ENCODE data around the gene GDF9. TPM values are rescaled to one million over a fixed set of nuclear protein-coding genes. Genes with fewer than 3 reads are reported as not detected.

GDF9 gene
- polyA plus RNA-seq, 1 experiment = 0.15 TPM

GRCh38 chr5:132895719-132896305 lies 29.5 kb upstream of the GDF9 start:
- no peaks in the 10 kb centered on the region for H3K27me3 ChIP-seq (ENCODE audit: control insufficient read depth, insufficient read depth, low read length)
- H3K27ac ChIP-seq (ENCODE audit: low read depth, low read length) = no peak overlapping the region
- no peaks in the 10 kb centered on the region for H3K9me3 ChIP-seq (ENCODE audit: control insufficient read depth, insufficient read depth, low read length)
- H3K4me3 ChIP-seq (ENCODE audit: low read depth, low read length) = no peak overlapping the region
- no peak for DNase-seq (ENCODE audit: low read depth, low spot score)
- ChIA-PET CTCF (interaction anchor here (1.4 kb wide), 1 partner anchor 13 kb away, joined by 5 read pairs; no protein-coding TSS in a partner anchor), POLR2A (no interaction called here)
- no peak for TF ChIP-seq CTCF (IDR thresholded peaks at IDR 0.05; ENCODE audit: low read depth, low read length)

- no peaks in the 10 kb centered on the region for H3K27me3 ChIP-seq (ENCODE audit: control insufficient read depth, insufficient read depth, low read length)
- H3K4me3 ChIP-seq (ENCODE audit: low read depth, low read length) = no peak overlapping the region
- DNase-seq (ENCODE audit: low read depth, low spot score) = no peak
- ChIA-PET POLR2A (no interaction called here), CTCF (interaction anchor here (0.9 to 1.5 kb wide), 4 partner anchors 8 to 175 kb away, joined by 4 to 5 read pairs (median 5); no protein-coding TSS in a partner anchor)
- H3K27ac ChIP-seq (ENCODE audit: low read depth, low read length) = no peak overlapping the region
- H3K9me3 ChIP-seq (ENCODE audit: control insufficient read depth, insufficient read depth, low read length) = no peaks in the 10 kb centered on the region
- TF ChIP-seq CTCF (IDR thresholded peaks at IDR 0.05; ENCODE audit: low read depth, low read length) = no peak
Observed at GRCh38 chr5:132890817-132891216, 24.5 kb upstream of the GDF9 start.

- CTCF ChIA-PET = interaction anchor here (1.1 kb wide), 1 partner anchor 135 kb away, joined by 4 read pairs; no protein-coding TSS in a partner anchor
- Histone ChIP-seq H3K27me3 (ENCODE audit: control insufficient read depth, insufficient read depth, low read length) (no peaks in the 10 kb centered on the region), H3K27ac (ENCODE audit: low read depth, low read length) (no peak overlapping the region), H3K4me3 (ENCODE audit: low read depth, low read length) (no peak overlapping the region), H3K9me3 (ENCODE audit: control insufficient read depth, insufficient read depth, low read length) (no peaks in the 10 kb centered on the region)
- TF ChIP-seq CTCF (IDR thresholded peaks at IDR 0.05; ENCODE audit: low read depth, low read length) = no peak
- DNase-seq (ENCODE audit: low read depth, low spot score) = no peak
- POLR2A ChIA-PET = no interaction called here
Observed at GRCh38 chr5:132889501-132889900, 23.2 kb upstream of the GDF9 start.

GRCh38 chr5:132887283-132887682 lies 21.0 kb upstream of the GDF9 start:
- ChIA-PET POLR2A (no interaction called here), CTCF (interaction anchor here (0.6 kb wide), 1 partner anchor 20 kb away, joined by 3 read pairs; no protein-coding TSS in a partner anchor)
- no peak for TF ChIP-seq CTCF (IDR thresholded peaks at IDR 0.05; ENCODE audit: low read depth, low read length)
- Histone ChIP-seq H3K9me3 (ENCODE audit: control insufficient read depth, insufficient read depth, low read length) (no peaks in the 10 kb centered on the region), H3K4me3 (ENCODE audit: low read depth, low read length) (no peak overlapping the region), H3K27me3 (ENCODE audit: control insufficient read depth, insufficient read depth, low read length) (no peaks in the 10 kb centered on the region), H3K27ac (ENCODE audit: low read depth, low read length) (no peak overlapping the region)
- DNase-seq (ENCODE audit: low read depth, low spot score) = no peak

GRCh38 chr5:132886064-132886823 lies 20.0 kb upstream of the GDF9 start:
- ChIA-PET CTCF (no interaction called here), POLR2A (no interaction called here)
- Histone ChIP-seq H3K9me3 (ENCODE audit: control insufficient read depth, insufficient read depth, low read length) (no peaks in the 10 kb centered on the region), H3K27ac (ENCODE audit: low read depth, low read length) (no peak overlapping the region), H3K27me3 (ENCODE audit: control insufficient read depth, insufficient read depth, low read length) (no peaks in the 10 kb centered on the region), H3K4me3 (ENCODE audit: low read depth, low read length) (no peak overlapping the region)
- TF ChIP-seq CTCF (IDR thresholded peaks at IDR 0.05; ENCODE audit: low read depth, low read length) = no peak
- no peak for DNase-seq (ENCODE audit: low read depth, low spot score)

All from AG04450 (cell line).